Activated CD8-positive, alpha-beta T cell treated with anti-CD3 and anti-CD28 coated beads, Interleukin-2, amount 10 ng/mL, durations not matched to agents 7 days and 5 days (primary cell): ENCODE data around the gene ZDHHC6. TPM values are rescaled to one million over a fixed set of nuclear protein-coding genes. Genes with fewer than 3 reads are reported as not detected.

Experiments used
- ATAC-seq: fragments of 150-1000 bp; cut with Tn5 transposase; one replicate; pipeline ENCODE4 v1.10.0; 2021; ENCODE audit warnings: moderate library complexity
- CTCF ChIA-PET: fragments of 350-600 bp; sonication (Branson Sonifier 250); formaldehyde crosslinking; loops from one replicate; lab custom pipeline; 2021; ENCODE audit warnings: antibody characterized with exemption; lab: Charles Lee
- POLR2A ChIA-PET: fragments of 350-600 bp; sonication (Branson Sonifier 250); formaldehyde crosslinking; loops from one replicate; lab custom pipeline; 2021; ENCODE audit warnings: antibody characterized with exemption; lab: Charles Lee
- DNase-seq: peaks from one replicate; pipeline ENCODE4 v3.0.0-alpha.2; 2020
- H3K27ac Mint-ChIP-seq: one replicate; pipeline ENCODE4 v1.8.0; 2021; ENCODE audit warnings: mild to moderate bottlenecking, mixed read lengths
- H3K27me3 Mint-ChIP-seq: one replicate; pipeline ENCODE4 v1.8.0; 2021; ENCODE audit warnings: low read depth, mixed read lengths
- H3K36me3 Mint-ChIP-seq: one replicate; pipeline ENCODE4 v1.8.0; 2021; ENCODE audit warnings: low read depth, mixed read lengths
- H3K4me1 Mint-ChIP-seq: one replicate; pipeline ENCODE4 v1.8.0; 2021; ENCODE audit warnings: low read depth, mixed read lengths
- H3K4me3 Mint-ChIP-seq: one replicate; pipeline ENCODE4 v1.8.0; 2021; ENCODE audit warnings: mild to moderate bottlenecking, mixed read lengths
- H3K9me3 Mint-ChIP-seq: one replicate; pipeline ENCODE4 v1.8.0; 2022; ENCODE audit warnings: mixed read lengths; ENCODE audit not compliant: insufficient read depth
- total RNA-seq, 2 experiments: library from RNA; stranded (reverse); gene quantifications; one replicate each; pipeline ENCODE4 v1.2.3, GENCODE V29; 2021

The ZDHHC6 gene
- total RNA-seq = 10 to 100 TPM; 49.0 to 51.5 TPM

GRCh38 chr10:112446855-112447619, at the start of gene ZDHHC6, which contains the start of gene VTI1A:
TSS of gene ZDHHC6 (minus strand) at chr10:112446914. CDS start at chr10:112445436, 1,478 bp downstream.
TSS of gene VTI1A (plus strand) at chr10:112447215. CDS start at chr10:112447374, 159 bp downstream.
- ChIA-PET CTCF (interaction anchor here (0.7 to 1.8 kb wide), 9 partner anchors 10 to 309 kb away, joined by 3 to 8 read pairs (median 3); partner anchors contain the start of genes ACSL5 and GPAM), POLR2A (interaction anchor here (0.6 to 3.2 kb wide), 17 partner anchors 9 to 647 kb away, joined by 3 to 37 read pairs (median 5); partner anchors contain the start of genes ACSL5 and GPAM)
- ATAC-seq (peak; percentile 94), DNase-seq (peak; percentile 89)
- H3K27ac Mint-ChIP-seq = peak within 1 kb of the TSS; percentile 96
- H3K9me3 Mint-ChIP-seq = no peaks in the 10 kb centered on the region
- peaks cover 40% of the 10 kb centered on the region for H3K4me1 Mint-ChIP-seq
- H3K36me3 Mint-ChIP-seq = peaks cover 42% of the 10 kb centered on the region
- no peaks in the 10 kb centered on the region for H3K27me3 Mint-ChIP-seq
- peak within 1 kb of the TSS; percentile 89 for H3K4me3 Mint-ChIP-seq

GRCh38 chr10:112492736-112493135, 46.0 kb upstream of the ZDHHC6 start:
- Mint-ChIP-seq H3K36me3 (peaks cover 1% of the 10 kb centered on the region), H3K9me3 (no peaks in the 10 kb centered on the region), H3K4me1 (peaks cover 9% of the 10 kb centered on the region), H3K4me3 (no peak overlapping the region), H3K27ac (no peak overlapping the region), H3K27me3 (no peaks in the 10 kb centered on the region)
- ATAC-seq (no peak), DNase-seq (no peak)
- CTCF ChIA-PET = no interaction called here
- POLR2A ChIA-PET = no interaction called here

DNA sequence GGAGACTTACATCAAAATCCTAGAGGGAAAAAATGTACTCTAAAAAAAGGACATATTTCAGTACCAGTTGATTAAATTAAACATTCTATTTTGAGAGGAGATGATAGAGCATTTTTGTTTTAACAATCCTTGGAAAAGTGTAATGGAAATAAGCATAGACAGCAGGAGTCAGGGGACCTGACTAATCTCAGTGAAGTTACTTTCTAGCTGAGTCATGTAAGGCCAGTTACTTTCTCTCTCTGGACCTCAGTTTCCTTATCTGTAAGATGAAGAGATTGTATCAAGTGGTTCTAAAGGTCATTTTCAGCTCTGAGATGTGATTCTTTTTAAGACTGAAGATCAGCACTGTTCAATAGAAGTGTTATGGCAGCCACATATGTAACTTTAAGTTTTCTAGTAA, 44.4 kb upstream of the ZDHHC6 start:
- no peak for ATAC-seq
- ChIA-PET CTCF (interaction anchor here (1.3 kb wide), 1 partner anchor 19 kb away, joined by 3 read pairs; no protein-coding TSS in a partner anchor), POLR2A (no interaction called here)
- Mint-ChIP-seq H3K9me3 (no peaks in the 10 kb centered on the region), H3K36me3 (peaks cover 1% of the 10 kb centered on the region), H3K27me3 (no peaks in the 10 kb centered on the region), H3K27ac (no peak overlapping the region), H3K4me3 (no peak overlapping the region), H3K4me1 (peaks cover 4% of the 10 kb centered on the region)
- DNase-seq = no peak

DNA sequence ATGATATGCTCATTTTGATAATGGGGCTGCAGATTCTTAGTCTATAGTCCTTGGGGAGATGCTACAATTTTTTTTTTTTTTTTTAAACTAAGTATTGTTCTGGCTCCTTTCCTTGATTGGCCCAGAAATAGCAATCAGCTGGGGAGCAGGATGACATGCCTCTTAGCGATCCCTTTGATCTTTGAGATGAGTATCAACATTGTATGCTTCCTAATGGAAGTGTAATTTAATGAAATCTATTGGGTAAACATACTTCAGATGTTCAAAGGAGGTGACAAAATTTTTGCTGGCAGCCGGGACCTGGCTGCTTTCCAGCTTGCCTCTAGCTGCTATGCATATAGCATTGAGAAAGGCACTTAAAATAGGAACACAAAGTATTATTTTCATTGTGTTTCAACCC, 43.8 kb upstream of the ZDHHC6 start:
- peaks cover 4% of the 10 kb centered on the region for H3K4me1 Mint-ChIP-seq
- H3K36me3 Mint-ChIP-seq = peaks cover 1% of the 10 kb centered on the region
- no peak overlapping the region for H3K27ac Mint-ChIP-seq
- H3K27me3 Mint-ChIP-seq = no peaks in the 10 kb centered on the region
- no peak for DNase-seq
- CTCF ChIA-PET = interaction anchor here (1.3 kb wide), 1 partner anchor 14 kb away, joined by 6 read pairs; no protein-coding TSS in a partner anchor
- H3K9me3 Mint-ChIP-seq = no peaks in the 10 kb centered on the region
- no peak for ATAC-seq
- POLR2A ChIA-PET = no interaction called here
- H3K4me3 Mint-ChIP-seq = no peak overlapping the region

DNA sequence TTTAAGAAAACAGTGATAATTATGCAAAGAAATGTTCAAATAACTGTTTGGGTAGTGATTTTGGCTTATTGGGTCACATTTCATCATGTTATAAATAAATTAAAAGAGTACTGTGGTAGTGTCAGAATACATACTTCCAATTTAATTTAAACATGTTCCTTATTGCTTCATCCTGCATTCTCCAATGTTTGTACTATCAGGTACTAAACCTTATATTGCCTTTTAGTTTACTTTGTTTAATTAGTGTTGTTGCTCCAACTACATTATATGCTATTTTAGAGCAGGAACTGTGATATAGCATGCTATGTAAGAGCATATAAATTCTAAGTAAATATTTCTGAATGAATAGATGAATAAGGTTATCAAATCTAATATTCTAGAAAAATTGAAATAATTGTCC, 41.2 kb upstream of the ZDHHC6 start:
- ChIA-PET POLR2A (no interaction called here), CTCF (interaction anchor here (1.0 to 1.8 kb wide), 2 partner anchors 12 to 16 kb away, joined by 3 to 6 read pairs; no protein-coding TSS in a partner anchor)
- ATAC-seq (no peak), DNase-seq (no peak)
- Mint-ChIP-seq H3K36me3 (peaks cover 1% of the 10 kb centered on the region), H3K4me3 (no peak overlapping the region), H3K27ac (no peak overlapping the region), H3K9me3 (no peaks in the 10 kb centered on the region), H3K27me3 (no peaks in the 10 kb centered on the region), H3K4me1 (peaks cover 4% of the 10 kb centered on the region)

GRCh38 chr10:112484399-112484798, 37.7 kb upstream of the ZDHHC6 start:
- H3K4me3 Mint-ChIP-seq = no peak overlapping the region
- ChIA-PET POLR2A (no interaction called here), CTCF (interaction anchor here (1.0 to 1.9 kb wide), 2 partner anchors 9 to 13 kb away, joined by 3 to 7 read pairs; no protein-coding TSS in a partner anchor)
- H3K27me3 Mint-ChIP-seq = no peaks in the 10 kb centered on the region
- no peaks in the 10 kb centered on the region for H3K9me3 Mint-ChIP-seq
- no peak for ATAC-seq
- no peaks in the 10 kb centered on the region for H3K4me1 Mint-ChIP-seq
- no peak overlapping the region for H3K27ac Mint-ChIP-seq
- H3K36me3 Mint-ChIP-seq = no peaks in the 10 kb centered on the region
- DNase-seq = no peak

GRCh38 chr10:112481602-112482001, 34.9 kb upstream of the ZDHHC6 start:
- DNase-seq (no peak), ATAC-seq (no peak)
- no peaks in the 10 kb centered on the region for H3K9me3 Mint-ChIP-seq
- no peaks in the 10 kb centered on the region for H3K36me3 Mint-ChIP-seq
- no peaks in the 10 kb centered on the region for H3K4me1 Mint-ChIP-seq
- H3K27ac Mint-ChIP-seq = no peak overlapping the region
- ChIA-PET POLR2A (no interaction called here), CTCF (interaction anchor here (2.7 kb wide), 1 partner anchor 9 kb away, joined by 15 read pairs; no protein-coding TSS in a partner anchor)
- no peaks in the 10 kb centered on the region for H3K27me3 Mint-ChIP-seq
- no peak overlapping the region for H3K4me3 Mint-ChIP-seq

DNA sequence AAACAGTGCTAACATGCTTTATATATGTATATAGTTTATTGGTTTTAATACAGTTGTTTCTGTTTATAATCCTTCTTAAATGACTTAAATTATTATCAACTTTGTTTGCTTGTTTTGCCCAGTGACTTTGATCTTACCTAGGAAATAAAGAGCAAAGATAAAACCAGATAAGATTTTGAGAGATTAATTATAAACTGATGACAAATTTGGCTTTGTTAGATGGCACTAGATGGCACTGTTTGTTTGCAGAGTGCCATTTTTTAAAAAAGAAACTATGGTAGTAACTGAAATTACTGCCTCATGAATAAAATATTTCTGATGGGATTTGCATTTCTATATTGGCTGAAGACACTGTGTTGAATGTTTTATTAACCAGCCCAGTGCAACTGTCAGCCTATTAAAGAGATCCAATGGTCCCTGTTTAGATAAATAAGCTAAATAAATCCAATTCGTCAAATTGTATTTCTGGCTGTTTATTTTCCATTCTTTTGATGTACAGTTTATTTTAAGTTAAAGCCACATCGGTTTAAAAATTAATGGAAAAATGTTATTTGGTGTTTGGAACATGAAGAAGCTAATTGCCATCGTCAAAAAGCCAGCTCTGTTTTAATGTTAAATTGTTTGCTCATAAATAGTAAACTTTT, 29.0 kb upstream of the ZDHHC6 start:
- ChIA-PET POLR2A (interaction anchor here (1.3 kb wide), 1 partner anchor 910 kb away, joined by 3 read pairs; no protein-coding TSS in a partner anchor), CTCF (interaction anchor here (0.8 to 2.9 kb wide), 16 partner anchors 13 to 1087 kb away, joined by 3 to 14 read pairs (median 5); no protein-coding TSS in a partner anchor)
- Mint-ChIP-seq H3K27ac (no peak overlapping the region), H3K36me3 (no peaks in the 10 kb centered on the region), H3K4me1 (peaks cover 4% of the 10 kb centered on the region), H3K4me3 (no peak overlapping the region), H3K27me3 (no peaks in the 10 kb centered on the region), H3K9me3 (no peaks in the 10 kb centered on the region)
- DNase-seq (no peak), ATAC-seq (no peak)

GRCh38 chr10:112471878-112472487, 25.3 kb upstream of the ZDHHC6 start:
- CTCF ChIA-PET = interaction anchor here (0.6 to 2.7 kb wide), 50 partner anchors 9 to 1636 kb away, joined by 3 to 15 read pairs (median 4); partner anchors contain the start of genes GPAM, VTI1A and ZDHHC6
- H3K27me3 Mint-ChIP-seq = no peaks in the 10 kb centered on the region
- peaks cover 4% of the 10 kb centered on the region for H3K4me1 Mint-ChIP-seq
- ATAC-seq (peak; percentile 58), DNase-seq (no peak)
- POLR2A ChIA-PET = interaction anchor here (2.0 kb wide), 1 partner anchor 25 kb away, joined by 7 read pairs; the partner anchor contains the start of genes VTI1A and ZDHHC6
- H3K27ac Mint-ChIP-seq = no peak overlapping the region
- no peaks in the 10 kb centered on the region for H3K9me3 Mint-ChIP-seq
- H3K36me3 Mint-ChIP-seq = no peaks in the 10 kb centered on the region
- no peak overlapping the region for H3K4me3 Mint-ChIP-seq

GRCh38 chr10:112467541-112468075, 20.9 kb upstream of the ZDHHC6 start:
- H3K36me3 Mint-ChIP-seq = peaks cover 24% of the 10 kb centered on the region
- no peak for ATAC-seq
- ChIA-PET POLR2A (no interaction called here), CTCF (no interaction called here)
- no peak overlapping the region for H3K4me3 Mint-ChIP-seq
- no peaks in the 10 kb centered on the region for H3K27me3 Mint-ChIP-seq
- H3K27ac Mint-ChIP-seq = no peak overlapping the region
- DNase-seq = no peak
- H3K9me3 Mint-ChIP-seq = no peaks in the 10 kb centered on the region
- H3K4me1 Mint-ChIP-seq = peaks cover 4% of the 10 kb centered on the region

- ChIA-PET POLR2A (no interaction called here), CTCF (interaction anchor here (0.6 kb wide), 1 partner anchor 118 kb away, joined by 3 read pairs; no protein-coding TSS in a partner anchor)
- H3K27ac Mint-ChIP-seq = no peak overlapping the region
- H3K4me1 Mint-ChIP-seq = peaks cover under 1% of the 10 kb centered on the region
- peaks cover 28% of the 10 kb centered on the region for H3K36me3 Mint-ChIP-seq
- H3K27me3 Mint-ChIP-seq = no peaks in the 10 kb centered on the region
- no peaks in the 10 kb centered on the region for H3K9me3 Mint-ChIP-seq
- ATAC-seq (no peak), DNase-seq (no peak)
- no peak overlapping the region for H3K4me3 Mint-ChIP-seq
Measured at GRCh38 chr10:112466802-112467201, 20.1 kb upstream of the ZDHHC6 start.
